ENCODE results near the gene DNM3.

Gene DNM3

GRCh38 chr1:172177849-172178248 is 336.6 kb downstream of the DNM3 start:
- DNase-seq (ENCODE audit: low read depth, low spot score): no peak
- no peak overlapping the region for H3K4me3 ChIP-seq (ENCODE audit: low read length)

- no peak overlapping the region for H3K4me3 ChIP-seq (ENCODE audit: low read length)
- DNase-seq (ENCODE audit: low read depth, low spot score): no peak
Measured at GRCh38 chr1:172178886-172179285, 337.6 kb downstream of the DNM3 start.

GRCh38 chr1:172179918-172180317 is 338.6 kb downstream of the DNM3 start:
- DNase-seq (ENCODE audit: low read depth, low spot score): no peak
- no peak overlapping the region for H3K4me3 ChIP-seq (ENCODE audit: low read length)

- no peak overlapping the region for H3K4me3 ChIP-seq (ENCODE audit: low read length)
- DNase-seq (ENCODE audit: low read depth, low spot score): no peak
Measured at GRCh38 chr1:172180501-172181285, 339.4 kb downstream of the DNM3 start.

- DNase-seq (ENCODE audit: low read depth, low spot score): no peak
- H3K4me3 ChIP-seq (ENCODE audit: low read length): no peak overlapping the region
Measured at GRCh38 chr1:172184506-172185191, 343.4 kb downstream of the DNM3 start.

GRCh38 chr1:172185211-172185610 is 343.9 kb downstream of the DNM3 start:
- H3K4me3 ChIP-seq (ENCODE audit: low read length): no peak overlapping the region
- DNase-seq (ENCODE audit: low read depth, low spot score): no peak

GRCh38 chr1:172185996-172186395 is 344.7 kb downstream of the DNM3 start:
- no peak overlapping the region for H3K4me3 ChIP-seq (ENCODE audit: low read length)
- DNase-seq (ENCODE audit: low read depth, low spot score): no peak

GRCh38 chr1:172201572-172201971 is 360.3 kb downstream of the DNM3 start:
- H3K4me3 ChIP-seq (ENCODE audit: low read length): no peak overlapping the region
- DNase-seq (ENCODE audit: low read depth, low spot score): no peak

- no peak for DNase-seq (ENCODE audit: low read depth, low spot score)
- no peak overlapping the region for H3K4me3 ChIP-seq (ENCODE audit: low read length)
Measured at GRCh38 chr1:172203135-172203823, 362.0 kb downstream of the DNM3 start.

GRCh38 chr1:172203902-172204301 is 362.6 kb downstream of the DNM3 start:
- no peak overlapping the region for H3K4me3 ChIP-seq (ENCODE audit: low read length)
- DNase-seq (ENCODE audit: low read depth, low spot score): no peak

- no peak overlapping the region for H3K4me3 ChIP-seq (ENCODE audit: low read length)
- DNase-seq (ENCODE audit: low read depth, low spot score): no peak
Measured at GRCh38 chr1:172206256-172206655, 365.0 kb downstream of the DNM3 start.

- no peak overlapping the region for H3K4me3 ChIP-seq (ENCODE audit: low read length)
- no peak for DNase-seq (ENCODE audit: low read depth, low spot score)
Measured at GRCh38 chr1:172208635-172209034, 367.3 kb downstream of the DNM3 start.

GRCh38 chr1:172211221-172211620 is 369.9 kb downstream of the DNM3 start:
- no peak for DNase-seq (ENCODE audit: low read depth, low spot score)
- no peak overlapping the region for H3K4me3 ChIP-seq (ENCODE audit: low read length)

- no peak for DNase-seq (ENCODE audit: low read depth, low spot score)
- H3K4me3 ChIP-seq (ENCODE audit: low read length): no peak overlapping the region
Measured at GRCh38 chr1:172212124-172212523, 370.8 kb downstream of the DNM3 start.

- no peak overlapping the region for H3K4me3 ChIP-seq (ENCODE audit: low read length)
- no peak for DNase-seq (ENCODE audit: low read depth, low spot score)
Measured at GRCh38 chr1:172215006-172215405, 373.7 kb downstream of the DNM3 start.

GRCh38 chr1:172219966-172220365 is 378.7 kb downstream of the DNM3 start:
- no peak for DNase-seq (ENCODE audit: low read depth, low spot score)

GRCh38 chr1:172220376-172220775 is 379.1 kb downstream of the DNM3 start:
- no peak overlapping the region for H3K4me3 ChIP-seq (ENCODE audit: low read length)
- DNase-seq (ENCODE audit: low read depth, low spot score): no peak

More at GRCh38 chr1:172219966-172220365, 378.7 kb downstream of the DNM3 start:
- no peak overlapping the region for H3K4me3 ChIP-seq (ENCODE audit: low read length)

- no peak overlapping the region for H3K4me3 ChIP-seq (ENCODE audit: low read length)
- DNase-seq (ENCODE audit: low read depth, low spot score): no peak
Measured at GRCh38 chr1:172221436-172221835, 380.1 kb downstream of the DNM3 start.

GRCh38 chr1:172224871-172225270 is 383.6 kb downstream of the DNM3 start:
- DNase-seq (ENCODE audit: low read depth, low spot score): no peak
- H3K4me3 ChIP-seq (ENCODE audit: low read length): no peak overlapping the region

GRCh38 chr1:172229942-172230341 is 388.6 kb downstream of the DNM3 start:
- no peak overlapping the region for H3K4me3 ChIP-seq (ENCODE audit: low read length)
- no peak for DNase-seq (ENCODE audit: low read depth, low spot score)
